BE2C (cell line): ENCODE results near the gene TMEM14C.
"Not testable (repeated sequence)": the region's sequence is repeated elsewhere in the genome, so short reads cannot be mapped to it uniquely, and the experiment has no call there.

Experiments
- DNase-seq: peaks from one replicate; pipeline ENCODE4 v3.0.0-alpha.2; 2020
- H3K27me3 ChIP-seq: fragments of 250-450 bp; sonication (Bioruptor Pico); 2 replicates; pipeline ENCODE4 v1.5.1; 2020; ENCODE audit warnings: mild to moderate bottlenecking
- H3K36me3 ChIP-seq: fragments of 250-450 bp; sonication (Bioruptor Pico); 2 replicates; pipeline ENCODE4 v1.5.1; 2020; ENCODE audit warnings: mild to moderate bottlenecking
- H3K4me1 ChIP-seq: fragments of 250-450 bp; sonication (Bioruptor Pico); 2 replicates; pipeline ENCODE4 v1.5.1; 2020
- H3K4me3 ChIP-seq: 2 replicates; pipeline ENCODE4 v1.5.1; 2011; ENCODE audit warnings: low read depth, low read length
- H3K9me3 ChIP-seq: fragments of 250-450 bp; sonication (Bioruptor Pico); 2 replicates; pipeline ENCODE4 v1.5.1; 2020
- TF ChIP-seq, protein P1 (sequence below): IDR thresholded peaks from 2 replicates; pipeline ENCODE4 v1.5.1; 2012; ENCODE audit warnings: mild to moderate bottlenecking, low read depth, low read length

TMEM14C gene

DNA sequence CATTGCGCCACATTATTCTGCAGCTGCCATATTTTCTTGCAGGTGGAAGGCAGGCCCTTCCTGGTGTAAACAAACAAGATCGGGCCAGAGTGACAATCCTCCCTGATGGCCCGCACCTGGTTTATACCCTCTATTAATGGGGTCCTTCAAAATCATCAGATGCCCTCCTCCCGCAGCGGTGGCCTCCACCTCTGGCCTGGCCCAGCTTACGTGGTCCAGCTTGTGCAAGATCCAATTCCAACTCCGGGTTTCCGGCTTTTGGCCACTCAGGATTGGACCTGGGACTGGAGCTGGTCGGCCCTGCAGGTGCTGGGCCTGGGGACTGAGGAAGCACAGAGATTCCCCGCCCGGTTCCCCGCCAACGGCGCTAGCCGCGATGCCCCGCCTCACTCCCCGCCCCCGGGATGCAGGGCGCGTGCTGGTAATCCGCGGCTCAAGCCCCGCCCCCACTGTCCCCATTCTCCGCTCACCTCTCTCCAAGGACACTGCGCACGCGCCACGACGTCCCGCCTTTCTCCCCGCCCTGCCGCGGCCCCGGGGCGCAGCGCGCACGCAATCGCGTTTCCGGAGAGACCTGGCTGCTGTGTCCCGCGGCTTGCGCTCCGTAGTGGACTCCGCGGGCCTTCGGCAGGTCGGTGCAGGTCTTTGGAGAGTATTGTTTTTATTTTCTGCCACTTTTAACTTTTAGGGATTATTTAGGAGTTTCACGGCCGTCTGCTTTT is 24.5 kb downstream of the TMEM14C start, which contains the start of gene TMEM14B:
TSS of gene TMEM14B (plus strand) at position 555 of the 722 bp plus-strand sequence. CDS start 1,441 bp downstream, outside the sequence.
- TF ChIP-seq, protein P1, sequence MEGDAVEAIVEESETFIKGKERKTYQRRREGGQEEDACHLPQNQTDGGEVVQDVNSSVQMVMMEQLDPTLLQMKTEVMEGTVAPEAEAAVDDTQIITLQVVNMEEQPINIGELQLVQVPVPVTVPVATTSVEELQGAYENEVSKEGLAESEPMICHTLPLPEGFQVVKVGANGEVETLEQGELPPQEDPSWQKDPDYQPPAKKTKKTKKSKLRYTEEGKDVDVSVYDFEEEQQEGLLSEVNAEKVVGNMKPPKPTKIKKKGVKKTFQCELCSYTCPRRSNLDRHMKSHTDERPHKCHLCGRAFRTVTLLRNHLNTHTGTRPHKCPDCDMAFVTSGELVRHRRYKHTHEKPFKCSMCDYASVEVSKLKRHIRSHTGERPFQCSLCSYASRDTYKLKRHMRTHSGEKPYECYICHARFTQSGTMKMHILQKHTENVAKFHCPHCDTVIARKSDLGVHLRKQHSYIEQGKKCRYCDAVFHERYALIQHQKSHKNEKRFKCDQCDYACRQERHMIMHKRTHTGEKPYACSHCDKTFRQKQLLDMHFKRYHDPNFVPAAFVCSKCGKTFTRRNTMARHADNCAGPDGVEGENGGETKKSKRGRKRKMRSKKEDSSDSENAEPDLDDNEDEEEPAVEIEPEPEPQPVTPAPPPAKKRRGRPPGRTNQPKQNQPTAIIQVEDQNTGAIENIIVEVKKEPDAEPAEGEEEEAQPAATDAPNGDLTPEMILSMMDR, result no peak
- H3K4me3 ChIP-seq, result peak within 1 kb of the TSS; percentile 94

GRCh38 chr6:10749734-10750133 is 26.9 kb downstream of the TMEM14C start:
- H3K4me3 ChIP-seq, result no peak overlapping the region
- no peaks in the 10 kb centered on the region for H3K9me3 ChIP-seq
- H3K36me3 ChIP-seq, result peaks cover 7% of the 10 kb centered on the region
- TF ChIP-seq, protein P1, result no peak
- H3K27me3 ChIP-seq, result no peaks in the 10 kb centered on the region
- H3K4me1 ChIP-seq, result peaks cover 3% of the 10 kb centered on the region; the same call in 1 of the 2 replicates
- DNase-seq, result no peak

More for the DNA sequence above, 24.5 kb downstream of the TMEM14C start, which contains the start of gene TMEM14B:
- Histone ChIP-seq H3K36me3 (no peaks in the 10 kb centered on the region; the same call in 1 of the 2 replicates), H3K27me3 (no peaks in the 10 kb centered on the region), H3K9me3 (no peaks in the 10 kb centered on the region), H3K4me1 (peaks cover 3% of the 10 kb centered on the region; the same call in 1 of the 2 replicates)
- DNase-seq, result peak; percentile 100

GRCh38 chr6:10750568-10750967 is 27.7 kb downstream of the TMEM14C start:
- H3K4me3 ChIP-seq, H3K27me3 ChIP-seq, H3K4me1 ChIP-seq, H3K9me3 ChIP-seq, DNase-seq: not testable (repeated sequence)
- H3K36me3 ChIP-seq, result peaks cover 14% of the 10 kb centered on the region

- H3K36me3 ChIP-seq, result peaks cover 14% of the 10 kb centered on the region
- not testable (repeated sequence) for H3K4me1 ChIP-seq, H3K4me3 ChIP-seq, H3K9me3 ChIP-seq, DNase-seq, H3K27me3 ChIP-seq
These were observed 28.9 kb downstream of the TMEM14C start for GRCh38 chr6:10751757-10752156.

- peaks cover 14% of the 10 kb centered on the region for H3K36me3 ChIP-seq
- TF ChIP-seq, protein P1, result no peak
These were observed 33.2 kb downstream of the TMEM14C start for GRCh38 chr6:10756085-10756484.

GRCh38 chr6:10759312-10759839 is 36.5 kb downstream of the TMEM14C start:
- no peak for DNase-seq
- peaks cover 11% of the 10 kb centered on the region for H3K36me3 ChIP-seq

More at GRCh38 chr6:10756085-10756484, 33.2 kb downstream of the TMEM14C start:
- DNase-seq, result no peak
- H3K9me3 ChIP-seq, result no peaks in the 10 kb centered on the region
- no peak overlapping the region for H3K4me3 ChIP-seq
- H3K27me3 ChIP-seq, result no peaks in the 10 kb centered on the region
- H3K4me1 ChIP-seq, result no peaks in the 10 kb centered on the region

More at GRCh38 chr6:10759312-10759839, 36.5 kb downstream of the TMEM14C start:
- H3K9me3 ChIP-seq, result no peaks in the 10 kb centered on the region
- no peaks in the 10 kb centered on the region for H3K27me3 ChIP-seq
- H3K4me1 ChIP-seq, result no peaks in the 10 kb centered on the region
- H3K4me3 ChIP-seq, result no peak overlapping the region
- TF ChIP-seq, protein P1, result peak; percentile 50
